Activated T-cell treated with anti-CD3 and anti-CD28 coated beads, Interleukin-2, amount 50 U/mL, for 24 hours (primary cell): ENCODE data around the gene CYP27C1.
A peak's percentile ranks its signal among the peaks of the same experiment; 100 is the strongest.

Source experiments
- DNase-seq: peaks from one replicate; pipeline ENCODE4 v3.0.0-alpha.2; 2020
- H3K27ac Mint-ChIP-seq: 2 replicates; pipeline ENCODE4 v1.8.0; 2020; ENCODE audit warnings: mild to moderate bottlenecking, mixed read lengths
- H3K27me3 Mint-ChIP-seq: 2 replicates; pipeline ENCODE4 v1.8.0; 2020; ENCODE audit warnings: mixed read lengths
- H3K36me3 Mint-ChIP-seq: 2 replicates; pipeline ENCODE4 v1.8.0; 2020; ENCODE audit warnings: low read depth, mixed read lengths
- H3K4me1 Mint-ChIP-seq: 2 replicates; pipeline ENCODE4 v1.8.0; 2020; ENCODE audit warnings: low read depth, mixed read lengths
- H3K4me3 Mint-ChIP-seq: 2 replicates; pipeline ENCODE4 v1.8.0; 2020; ENCODE audit warnings: mild to moderate bottlenecking, moderate library complexity, mixed read lengths
- H3K9me3 Mint-ChIP-seq: 2 replicates; pipeline ENCODE4 v1.8.0; 2020; ENCODE audit warnings: mixed read lengths

Gene CYP27C1

DNA sequence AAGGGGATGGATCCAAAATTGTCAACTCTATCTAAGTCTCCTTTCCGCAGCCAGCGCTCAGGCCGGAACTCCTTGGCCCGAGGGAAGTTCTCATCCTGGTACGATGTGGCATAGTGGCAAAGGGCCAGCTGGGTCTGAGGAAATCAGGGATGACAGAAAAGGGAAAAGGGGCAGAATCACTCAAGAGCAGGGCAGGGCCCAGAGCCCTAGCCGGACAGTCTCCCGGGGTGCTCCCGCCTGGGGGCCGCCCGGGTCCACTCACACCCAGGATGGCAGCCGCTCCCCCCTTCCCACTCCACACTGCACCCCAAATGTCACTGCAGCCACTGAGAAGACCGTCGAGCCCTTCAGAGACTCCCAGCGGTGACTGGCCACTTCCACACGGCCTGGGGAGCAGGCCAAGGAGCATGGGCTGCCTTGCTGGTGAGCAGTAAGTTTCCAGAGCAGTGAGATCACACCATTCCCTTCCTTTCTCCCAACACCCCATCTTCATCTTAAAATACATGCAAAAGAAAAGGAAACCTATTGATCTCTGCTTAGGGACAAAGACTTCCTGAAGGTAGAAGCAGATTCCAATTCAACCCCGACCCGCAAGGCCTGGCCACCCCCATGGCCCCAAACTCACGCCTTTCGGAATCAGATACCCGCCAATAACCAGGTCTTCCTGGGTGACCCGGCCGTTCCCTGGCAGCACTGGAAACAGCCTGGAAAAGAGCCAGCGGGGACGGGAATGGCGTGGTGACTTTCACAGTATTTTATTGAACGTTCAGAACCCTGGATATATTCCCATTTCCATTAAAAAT is 26.7 kb downstream of the CYP27C1 start:
- Mint-ChIP-seq H3K27me3 (peaks cover 11% of the 10 kb centered on the region), H3K9me3 (peaks cover 5% of the 10 kb centered on the region), H3K36me3 (no peaks in the 10 kb centered on the region), H3K27ac (no peak overlapping the region), H3K4me3 (no peak overlapping the region), H3K4me1 (peaks cover 4% of the 10 kb centered on the region)
- no peak for DNase-seq

GRCh38 chr2:127191331-127192219 is 28.5 kb downstream of the CYP27C1 start:
- H3K4me3 Mint-ChIP-seq: no peak overlapping the region
- no peaks in the 10 kb centered on the region for H3K36me3 Mint-ChIP-seq
- no peaks in the 10 kb centered on the region for H3K4me1 Mint-ChIP-seq
- H3K27ac Mint-ChIP-seq: no peak overlapping the region
- no peak for DNase-seq
- peaks cover 24% of the 10 kb centered on the region for H3K27me3 Mint-ChIP-seq
- H3K9me3 Mint-ChIP-seq: peaks cover 5% of the 10 kb centered on the region

DNA sequence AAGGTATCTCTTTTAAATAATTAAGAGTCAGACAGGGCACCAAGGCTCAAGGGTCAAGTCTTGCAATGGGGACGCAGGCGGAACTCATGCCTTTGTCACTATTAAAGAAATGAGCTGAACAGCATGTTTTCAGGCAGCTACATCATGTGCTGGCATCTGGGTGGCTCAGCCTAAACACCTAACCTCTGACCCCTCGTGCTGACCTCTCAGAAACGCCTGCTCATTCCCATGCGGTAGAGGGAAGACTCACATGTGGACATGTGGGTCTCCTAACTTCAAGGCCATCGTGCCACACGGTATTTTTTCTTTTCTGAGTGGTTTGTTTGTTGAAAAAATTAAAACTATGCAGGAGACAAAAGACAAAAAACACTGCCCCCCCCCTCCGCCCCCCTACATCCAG is 31.3 kb downstream of the CYP27C1 start:
- Mint-ChIP-seq H3K9me3 (peaks cover 5% of the 10 kb centered on the region), H3K36me3 (no peaks in the 10 kb centered on the region), H3K27ac (no peak overlapping the region), H3K4me1 (peaks cover 6% of the 10 kb centered on the region), H3K4me3 (no peak overlapping the region), H3K27me3 (peaks cover 42% of the 10 kb centered on the region)
- DNase-seq: no peak

- Mint-ChIP-seq H3K4me1 (peaks cover 6% of the 10 kb centered on the region), H3K4me3 (no peak overlapping the region), H3K27me3 (peaks cover 45% of the 10 kb centered on the region), H3K36me3 (no peaks in the 10 kb centered on the region), H3K27ac (no peak overlapping the region), H3K9me3 (peaks cover 5% of the 10 kb centered on the region)
- DNase-seq: peak; percentile 5
Observed at GRCh38 chr2:127187831-127188230, 32.3 kb downstream of the CYP27C1 start.

- Mint-ChIP-seq H3K27ac (no peak overlapping the region), H3K4me1 (peaks cover 6% of the 10 kb centered on the region), H3K27me3 (peaks cover 45% of the 10 kb centered on the region), H3K4me3 (no peak overlapping the region), H3K36me3 (no peaks in the 10 kb centered on the region), H3K9me3 (peaks cover 5% of the 10 kb centered on the region)
- DNase-seq: peak; percentile 2
Observed at GRCh38 chr2:127187081-127187775, 32.9 kb downstream of the CYP27C1 start.

DNA sequence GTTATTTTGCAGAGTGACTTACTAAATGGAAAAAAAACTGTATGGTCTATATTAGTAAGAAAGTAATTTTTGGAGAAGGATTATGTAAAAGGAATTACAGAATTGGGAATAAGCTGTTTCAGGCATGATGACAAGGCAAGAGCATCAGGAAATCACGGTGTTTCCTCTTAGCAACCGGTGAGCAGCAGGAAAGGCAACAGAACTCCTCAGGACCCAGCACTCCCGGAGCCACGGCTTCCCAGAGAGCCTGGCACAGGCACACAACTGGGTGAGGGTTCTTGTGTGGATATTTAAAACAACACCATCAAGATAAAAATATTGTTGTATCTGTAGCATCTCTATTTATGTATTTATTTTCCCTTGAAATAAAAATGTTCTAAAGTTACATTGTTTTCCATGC is 34.4 kb downstream of the CYP27C1 start:
- DNase-seq: peak; percentile 2
- Mint-ChIP-seq H3K4me3 (no peak overlapping the region), H3K9me3 (peaks cover 5% of the 10 kb centered on the region), H3K4me1 (peaks cover 6% of the 10 kb centered on the region), H3K27ac (no peak overlapping the region), H3K27me3 (peaks cover 45% of the 10 kb centered on the region), H3K36me3 (no peaks in the 10 kb centered on the region)

DNA sequence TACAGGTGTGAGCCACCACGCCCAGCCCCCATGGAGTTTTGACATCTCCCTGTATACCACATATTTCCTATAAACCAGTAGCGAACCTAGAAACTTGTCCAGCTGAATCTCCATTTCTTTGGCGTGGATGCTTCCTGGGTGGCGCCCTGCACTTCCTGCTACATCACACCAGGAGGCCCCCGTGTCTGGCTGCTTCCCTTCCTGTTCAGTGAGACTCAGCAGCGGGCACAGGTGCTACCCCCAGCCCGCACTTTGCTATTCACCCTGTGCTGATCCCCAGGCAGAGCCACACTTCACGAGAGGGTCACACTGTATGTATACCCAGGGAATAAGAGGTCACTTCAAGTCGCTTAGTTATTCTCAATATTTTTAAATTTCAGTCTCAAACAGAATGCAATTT is 35.0 kb downstream of the CYP27C1 start:
- Mint-ChIP-seq H3K36me3 (no peaks in the 10 kb centered on the region), H3K4me3 (no peak overlapping the region), H3K4me1 (peaks cover 6% of the 10 kb centered on the region), H3K9me3 (peaks cover 9% of the 10 kb centered on the region), H3K27me3 (peaks cover 45% of the 10 kb centered on the region), H3K27ac (no peak overlapping the region)
- DNase-seq: peak; percentile 34

GRCh38 chr2:127183771-127184170 is 36.3 kb downstream of the CYP27C1 start:
- DNase-seq: no peak
- Mint-ChIP-seq H3K9me3 (peaks cover 4% of the 10 kb centered on the region), H3K4me1 (peaks cover 6% of the 10 kb centered on the region), H3K27me3 (peaks cover 38% of the 10 kb centered on the region), H3K27ac (no peak overlapping the region), H3K4me3 (no peak overlapping the region), H3K36me3 (no peaks in the 10 kb centered on the region)

DNA sequence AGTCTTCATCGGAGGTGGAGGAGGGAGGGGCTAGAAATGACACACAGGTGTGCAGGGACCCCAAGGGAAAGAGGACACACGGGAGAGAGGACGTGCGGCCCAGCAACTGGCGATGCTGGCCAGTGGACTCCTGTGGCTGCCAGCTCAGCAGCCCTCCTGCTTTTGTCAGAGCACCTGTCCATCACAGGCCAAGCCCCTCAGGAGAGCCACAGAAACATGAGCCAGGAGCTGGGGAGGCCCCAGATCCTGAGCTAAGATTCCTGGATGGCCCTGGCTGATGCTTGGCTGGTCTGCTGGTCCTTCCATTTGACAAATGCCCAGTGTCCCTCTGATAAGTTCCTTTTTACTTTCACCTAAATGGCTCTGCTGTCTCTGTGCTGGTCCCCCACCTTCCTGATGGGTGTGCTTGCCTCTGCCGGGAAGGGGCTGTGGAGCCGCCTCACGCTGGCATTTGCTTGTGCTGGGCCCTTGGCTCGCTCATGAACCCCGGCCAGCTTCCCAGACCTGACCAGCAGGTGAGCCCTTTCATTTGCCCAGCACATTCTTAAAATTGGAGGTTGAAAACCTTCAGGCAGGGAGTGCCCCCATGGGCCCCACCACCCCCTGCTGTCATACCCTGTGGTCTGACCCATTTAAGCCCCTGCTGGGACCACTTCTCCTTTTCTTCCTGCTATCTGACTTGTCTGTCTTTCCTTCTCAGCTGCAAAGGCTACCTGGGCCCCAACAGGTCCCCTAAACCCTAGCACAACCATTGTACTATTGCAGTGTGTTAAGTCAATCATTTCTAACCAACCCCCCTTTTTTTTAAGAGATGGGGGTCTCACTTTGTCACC is 37.3 kb downstream of the CYP27C1 start:
- no peak for DNase-seq
- Mint-ChIP-seq H3K9me3 (peaks cover 4% of the 10 kb centered on the region), H3K36me3 (no peaks in the 10 kb centered on the region), H3K4me1 (peaks cover 6% of the 10 kb centered on the region), H3K27me3 (peaks cover 32% of the 10 kb centered on the region), H3K4me3 (no peak overlapping the region), H3K27ac (no peak overlapping the region)

DNA sequence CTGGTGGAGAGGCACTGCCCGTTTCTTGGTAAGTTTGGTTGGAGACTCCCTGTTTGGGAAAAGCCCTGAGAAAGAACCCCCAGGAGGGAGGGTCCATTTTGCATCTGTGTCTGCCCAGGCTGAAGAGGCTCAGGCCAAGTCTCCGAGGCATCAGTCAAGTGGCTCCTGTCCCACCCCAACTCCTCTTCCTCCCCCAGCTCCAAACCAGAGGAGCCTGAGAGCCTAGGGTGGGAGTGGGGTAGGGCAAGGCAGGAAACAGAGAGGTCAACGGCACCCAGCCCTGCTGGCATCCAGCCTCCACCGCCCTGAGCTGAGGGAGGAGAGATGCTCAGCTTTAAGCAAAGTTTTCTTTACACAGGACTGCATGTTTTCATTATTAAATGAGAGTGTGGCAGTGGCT is 38.2 kb downstream of the CYP27C1 start:
- no peak for DNase-seq
- no peak overlapping the region for H3K27ac Mint-ChIP-seq
- peaks cover 6% of the 10 kb centered on the region for H3K4me1 Mint-ChIP-seq
- H3K9me3 Mint-ChIP-seq: peaks cover 4% of the 10 kb centered on the region
- H3K4me3 Mint-ChIP-seq: no peak overlapping the region
- no peaks in the 10 kb centered on the region for H3K36me3 Mint-ChIP-seq
- peaks cover 24% of the 10 kb centered on the region for H3K27me3 Mint-ChIP-seq

DNA sequence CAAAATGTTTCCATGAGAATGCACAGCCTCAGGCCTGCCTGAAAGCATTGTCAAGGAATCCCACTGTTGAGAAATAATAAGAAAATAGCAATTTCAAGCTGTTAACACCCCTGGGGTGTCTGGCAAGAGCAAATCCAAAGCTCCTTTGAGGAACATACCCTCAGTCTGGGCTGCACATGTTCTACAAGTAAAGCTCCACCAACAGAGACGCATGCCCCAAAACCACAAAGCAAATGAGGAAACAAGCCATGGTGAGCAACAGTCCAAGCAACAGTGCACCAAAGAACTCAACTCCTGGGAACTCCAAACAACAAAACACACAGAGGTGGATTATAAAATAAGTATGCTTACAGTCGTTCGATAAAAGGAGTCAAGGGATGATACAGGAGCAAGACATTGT is 40.3 kb downstream of the CYP27C1 start:
- no peaks in the 10 kb centered on the region for H3K4me1 Mint-ChIP-seq
- no peak overlapping the region for H3K4me3 Mint-ChIP-seq
- no peak for DNase-seq
- peaks cover 4% of the 10 kb centered on the region for H3K9me3 Mint-ChIP-seq
- H3K27ac Mint-ChIP-seq: no peak overlapping the region
- peaks cover 10% of the 10 kb centered on the region for H3K27me3 Mint-ChIP-seq
- H3K36me3 Mint-ChIP-seq: no peaks in the 10 kb centered on the region

- Mint-ChIP-seq H3K36me3 (no peaks in the 10 kb centered on the region), H3K4me3 (no peak overlapping the region), H3K9me3 (peaks cover 4% of the 10 kb centered on the region), H3K27ac (no peak overlapping the region), H3K4me1 (no peaks in the 10 kb centered on the region), H3K27me3 (peaks cover 2% of the 10 kb centered on the region)
- no peak for DNase-seq
Observed at GRCh38 chr2:127177617-127178263, 42.4 kb downstream of the CYP27C1 start.

GRCh38 chr2:127176371-127177311 is 43.5 kb downstream of the CYP27C1 start:
- H3K36me3 Mint-ChIP-seq: no peaks in the 10 kb centered on the region
- H3K9me3 Mint-ChIP-seq: peaks cover 4% of the 10 kb centered on the region
- no peak for DNase-seq

More at GRCh38 chr2:127176371-127177311, 43.5 kb downstream of the CYP27C1 start:
- no peaks in the 10 kb centered on the region for H3K4me1 Mint-ChIP-seq
- H3K27ac Mint-ChIP-seq: no peak overlapping the region
- peaks cover 2% of the 10 kb centered on the region for H3K27me3 Mint-ChIP-seq
- no peak overlapping the region for H3K4me3 Mint-ChIP-seq
